HG03196 (cell line): ENCODE results near the gene MEG3.

Experiments
- ATAC-seq: cut with Tn5 transposase; IDR thresholded peaks from one replicate; pipeline ENCODE4 v1.9.1; 2021; ENCODE audit not compliant: unreplicated experiment

The MEG3 gene

DNA sequence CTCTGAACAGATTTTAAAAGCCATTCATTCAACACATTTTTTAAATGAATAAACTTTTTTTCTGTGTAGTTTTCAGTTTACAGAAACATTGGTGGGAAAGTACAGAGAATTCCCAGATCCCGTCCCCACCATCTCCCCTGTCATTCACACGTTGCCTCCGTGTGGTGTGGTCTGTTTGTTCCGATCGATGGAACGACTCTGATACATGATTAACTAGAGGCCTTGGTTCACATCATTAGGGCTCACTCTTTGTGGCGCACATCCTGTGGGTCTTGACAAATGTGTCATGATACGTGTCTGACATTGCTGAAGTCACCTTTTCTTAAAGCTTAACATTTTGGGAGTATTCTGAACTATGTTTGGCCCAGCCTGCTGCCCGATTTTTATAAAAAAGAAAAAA lies 18.5 kb downstream of the MEG3 start:
- no peak for ATAC-seq

DNA sequence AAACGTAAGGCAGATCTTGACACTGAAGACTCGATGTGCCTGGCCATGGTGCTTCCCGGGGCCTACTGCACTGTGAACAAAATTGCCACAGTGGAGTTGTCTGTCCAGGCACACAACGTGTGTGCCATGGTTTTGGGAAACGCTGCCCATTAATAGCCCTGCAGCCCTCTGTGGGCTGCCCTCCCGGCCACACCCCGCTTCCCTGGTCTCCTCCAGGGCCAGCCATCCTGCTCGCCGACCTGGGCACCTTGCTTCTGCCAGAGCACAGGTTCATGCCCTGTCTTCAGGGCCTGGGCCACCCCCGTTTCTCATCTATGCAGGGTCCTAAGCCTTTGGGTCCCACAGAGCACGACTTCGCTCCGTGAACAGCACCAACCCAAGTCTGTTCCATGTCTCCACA lies 18.9 kb downstream of the MEG3 start:
- no peak for ATAC-seq

- no peak for ATAC-seq
These were observed 19.4 kb downstream of the MEG3 start for GRCh38 chr14:100845341-100845740.

GRCh38 chr14:100846309-100846859 lies 20.5 kb downstream of the MEG3 start:
- no peak for ATAC-seq

DNA sequence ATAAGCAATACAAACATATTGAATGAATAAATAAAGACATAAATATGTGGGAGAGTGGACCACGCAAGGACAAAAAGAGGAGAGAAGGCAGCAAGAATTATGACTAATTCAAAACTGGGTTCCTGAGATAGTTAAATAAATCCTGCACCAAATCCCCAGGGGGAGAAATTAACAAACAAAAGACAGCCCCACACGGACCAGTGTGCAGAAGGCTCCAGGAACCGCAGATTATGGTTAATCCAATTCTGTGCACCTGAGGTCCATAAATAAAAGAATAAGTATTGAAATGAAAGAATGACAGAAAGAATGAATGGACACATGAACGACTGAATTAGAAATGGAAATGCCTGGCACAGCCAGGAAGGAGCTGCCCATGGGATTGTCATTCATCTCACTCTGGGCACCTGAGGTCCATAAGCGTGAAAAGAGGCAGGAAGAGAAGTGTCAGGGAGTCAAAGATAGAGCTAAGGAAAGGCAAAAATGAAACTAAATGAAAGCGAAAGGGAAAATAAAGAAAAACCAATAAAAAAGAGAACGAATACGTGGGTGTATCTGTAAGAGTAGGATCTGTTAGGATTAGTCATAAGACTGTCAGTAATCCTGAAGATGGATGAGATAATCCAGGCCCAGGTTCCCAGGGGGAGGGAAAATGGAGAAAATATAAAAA lies 23.3 kb downstream of the MEG3 start:
- ATAC-seq: no peak

GRCh38 chr14:100850841-100851585 lies 25.1 kb downstream of the MEG3 start:
- no peak for ATAC-seq

DNA sequence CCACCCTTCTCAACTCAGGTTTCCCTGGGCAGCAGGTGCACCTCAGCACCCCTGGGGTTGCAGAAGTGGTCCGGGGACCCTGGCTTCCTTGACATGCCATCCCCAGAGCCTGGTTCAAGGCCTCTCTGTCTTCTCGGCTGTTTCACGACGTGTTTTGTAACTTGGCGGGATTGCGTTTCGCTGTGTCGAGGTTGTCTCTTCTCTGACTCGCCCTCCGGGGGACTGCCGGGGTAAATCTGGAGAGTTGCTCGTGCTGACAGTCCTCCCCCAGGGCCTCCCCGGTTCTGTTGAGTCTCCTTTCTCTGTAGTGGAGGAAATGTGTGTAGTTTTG lies 25.6 kb downstream of the MEG3 start:
- ATAC-seq: no peak

- ATAC-seq: no peak
These were observed 26.2 kb downstream of the MEG3 start for GRCh38 chr14:100851946-100852620.

DNA sequence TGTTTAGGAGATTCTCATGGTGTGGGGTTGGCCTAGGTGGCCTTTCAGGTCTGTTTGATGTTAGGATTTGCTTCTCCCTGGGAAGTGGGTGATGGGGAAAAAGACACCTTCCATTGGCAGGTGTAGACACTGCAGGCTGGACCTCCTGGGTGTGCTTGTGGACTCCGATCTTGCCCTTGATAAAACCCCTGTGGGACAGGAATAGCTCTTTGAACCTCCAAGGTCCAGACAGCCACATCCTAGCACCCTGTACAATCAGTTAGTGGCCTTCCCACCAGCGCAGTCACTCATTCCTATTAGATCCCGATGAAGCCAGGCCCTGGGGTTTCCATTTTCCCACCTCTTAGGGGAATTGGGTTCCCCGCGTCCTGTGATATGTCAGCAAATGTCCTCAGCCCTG lies 28.5 kb downstream of the MEG3 start:
- ATAC-seq: no peak

- no peak for ATAC-seq
These were observed 29.5 kb downstream of the MEG3 start for GRCh38 chr14:100855256-100855930.

GRCh38 chr14:100856056-100856950 lies 30.4 kb downstream of the MEG3 start:
- no peak for ATAC-seq

GRCh38 chr14:100857233-100857922 lies 31.5 kb downstream of the MEG3 start:
- ATAC-seq: no peak

GRCh38 chr14:100857923-100858837 lies 32.3 kb downstream of the MEG3 start:
- ATAC-seq: no peak

GRCh38 chr14:100858838-100859220 lies 32.9 kb downstream of the MEG3 start:
- no peak for ATAC-seq

- ATAC-seq: no peak
These were observed 33.9 kb downstream of the MEG3 start for GRCh38 chr14:100859781-100860180.

- ATAC-seq: no peak
These were observed 34.8 kb downstream of the MEG3 start for GRCh38 chr14:100860556-100861187.

- ATAC-seq: no peak
These were observed 35.4 kb downstream of the MEG3 start for GRCh38 chr14:100861188-100861936.

- no peak for ATAC-seq
These were observed 36.0 kb downstream of the MEG3 start for GRCh38 chr14:100861937-100862247.
